CD4-positive, alpha-beta T cell (primary cell): ENCODE data around the gene GPC5. TPM values are rescaled to one million over a fixed set of nuclear protein-coding genes. Genes with fewer than 3 reads are reported as not detected.

Experiments used
- ATAC-seq: fragments of 200-7000 bp; cut with Tn5 transposase; one replicate; pipeline ENCODE4 v1.10.0; 2022; ENCODE audit warnings: mild to moderate bottlenecking; ENCODE audit not compliant: poor library complexity
- CTCF ChIA-PET: fragments of 350-600 bp; sonication (Branson Sonifier 250); formaldehyde crosslinking; loops from one replicate; lab custom pipeline; 2021; ENCODE audit warnings: antibody characterized with exemption, inconsistent platforms; lab: Charles Lee
- POLR2A ChIA-PET: fragments of 350-600 bp; sonication (Branson Sonifier 250); formaldehyde crosslinking; loops from one replicate; lab custom pipeline; 2021; ENCODE audit warnings: antibody characterized with exemption, inconsistent platforms; lab: Charles Lee
- DNase-seq, 14 experiments: peaks; one replicate each; pipeline ENCODE4 v3.0.0-alpha.2; 2013 to 2020; ENCODE audit warnings: mixed read lengths in 2 of 14
- H3K27ac ChIP-seq, 2 donors: one replicate each; pipeline versions ENCODE4 v1.5.1 to v1.7.0; 2013; ENCODE audit warnings: low read length in 2 of 2, low read depth in 1 of 2, mild to moderate bottlenecking in 1 of 2
- H3K27me3 ChIP-seq, 2 experiments: 1 replicate in 1 of 2; 2 replicates in 1 of 2; pipeline versions ENCODE4 v1.6.1 to v1.7.0; 2013; ENCODE audit warnings: low read length in 2 of 2, control low read depth in 1 of 2, mild to moderate bottlenecking in 1 of 2, moderate library complexity in 1 of 2; ENCODE audit not compliant: insufficient read depth in 2 of 2, control insufficient read depth in 1 of 2
- H3K36me3 ChIP-seq: one replicate; pipeline ENCODE4 v1.6.1; 2013; ENCODE audit warnings: low read length, control low read depth; ENCODE audit not compliant: insufficient read depth
- H3K4me1 ChIP-seq: one replicate; pipeline ENCODE4 v1.6.1; 2013; ENCODE audit warnings: low read length, control low read depth; ENCODE audit not compliant: insufficient read depth
- H3K4me3 ChIP-seq: one replicate; pipeline ENCODE4 v1.5.1; 2013; ENCODE audit warnings: mild to moderate bottlenecking, low read length, moderate library complexity
- H3K9me3 ChIP-seq, 2 experiments: 1 replicate in 1 of 2; 2 replicates in 1 of 2; pipeline versions ENCODE4 v1.6.1 to v1.7.0; 2013; ENCODE audit warnings: low read length in 2 of 2, mild to moderate bottlenecking in 2 of 2, control low read depth in 1 of 2, moderate library complexity in 1 of 2; ENCODE audit not compliant: control insufficient read depth in 1 of 2, insufficient read depth in 1 of 2
- H3K27ac Mint-ChIP-seq: one replicate; pipeline ENCODE4 v1.8.0; 2020; ENCODE audit warnings: mixed read lengths
- H3K27me3 Mint-ChIP-seq: one replicate; pipeline ENCODE4 v1.8.0; 2021; ENCODE audit warnings: mixed read lengths
- H3K36me3 Mint-ChIP-seq: one replicate; pipeline ENCODE4 v1.8.0; 2021; ENCODE audit warnings: low read depth, mixed read lengths
- H3K4me1 Mint-ChIP-seq: one replicate; pipeline ENCODE4 v1.8.0; 2021; ENCODE audit warnings: low read depth, mixed read lengths
- H3K4me3 Mint-ChIP-seq: one replicate; pipeline ENCODE4 v1.8.0; 2020; ENCODE audit warnings: mild to moderate bottlenecking, mixed read lengths
- H3K9me3 Mint-ChIP-seq: one replicate; pipeline ENCODE4 v1.8.0; 2020; ENCODE audit warnings: mixed read lengths
- intact Hi-C, 2 experiments: fragments of 100-400 bp; cut with DNase I in 1 of 2; cut with micrococcal nuclease in 1 of 2; formaldehyde crosslinking; loops; one replicate each; pipeline versions ENCODE4 v1.15.1 to v1.9.0; 2023 to 2025; cut with DNase I, micrococcal nuclease
- total RNA-seq, 174 experiments: library from RNA in 2 of 174; stranded (reverse) in 2 of 174; gene quantifications; one replicate each; pipeline ENCODE4 v1.2.3 and lab custom pipeline; 2021 to 2026
- TF ChIP-seq, protein P1 (sequence below): fragments of 200-600 bp; IDR thresholded peaks from one replicate; pipeline ENCODE4 v1.8.0; 2022; ENCODE audit warnings: antibody characterized with exemption, mild to moderate bottlenecking

Gene GPC5
- total RNA-seq, 2 experiments from 2014 or later, result not detected

DNA sequence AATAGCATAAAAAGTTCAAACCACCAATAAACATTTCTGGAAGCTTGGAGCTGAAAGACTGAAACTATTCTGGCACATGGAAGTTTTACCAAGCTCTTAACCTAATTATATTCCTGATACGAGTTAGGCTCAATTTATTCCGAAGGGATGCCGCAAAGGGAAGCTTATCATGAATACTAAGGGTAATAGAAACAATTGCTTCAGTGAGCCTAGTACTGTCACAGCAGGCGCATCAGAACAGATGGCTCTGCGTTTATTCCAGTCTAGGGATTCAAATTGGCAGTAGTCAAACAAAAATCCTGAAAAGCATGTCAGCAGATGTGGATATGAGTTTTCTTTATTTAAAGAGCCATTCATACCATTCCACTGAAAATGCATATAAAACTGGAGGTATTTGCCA is 779.5 kb downstream of the GPC5 start:
- ATAC-seq (no peak), DNase-seq (no peak)
- intact Hi-C loops, result no loop called here
- no peaks in the 10 kb centered on the region for H3K9me3 ChIP-seq
- H3K4me1 Mint-ChIP-seq, result no peaks in the 10 kb centered on the region
- no peak overlapping the region for H3K27ac ChIP-seq
- no peak overlapping the region for H3K4me3 Mint-ChIP-seq
- H3K27me3 ChIP-seq, result no peaks in the 10 kb centered on the region
- CTCF ChIA-PET, result no interaction called here
- H3K4me1 ChIP-seq, result no peaks in the 10 kb centered on the region
- no peaks in the 10 kb centered on the region for H3K27me3 Mint-ChIP-seq
- no peaks in the 10 kb centered on the region for H3K36me3 ChIP-seq
- H3K4me3 ChIP-seq, result no peak overlapping the region
- H3K27ac Mint-ChIP-seq, result no peak overlapping the region
- POLR2A ChIA-PET, result no interaction called here
- TF ChIP-seq, protein P1, sequence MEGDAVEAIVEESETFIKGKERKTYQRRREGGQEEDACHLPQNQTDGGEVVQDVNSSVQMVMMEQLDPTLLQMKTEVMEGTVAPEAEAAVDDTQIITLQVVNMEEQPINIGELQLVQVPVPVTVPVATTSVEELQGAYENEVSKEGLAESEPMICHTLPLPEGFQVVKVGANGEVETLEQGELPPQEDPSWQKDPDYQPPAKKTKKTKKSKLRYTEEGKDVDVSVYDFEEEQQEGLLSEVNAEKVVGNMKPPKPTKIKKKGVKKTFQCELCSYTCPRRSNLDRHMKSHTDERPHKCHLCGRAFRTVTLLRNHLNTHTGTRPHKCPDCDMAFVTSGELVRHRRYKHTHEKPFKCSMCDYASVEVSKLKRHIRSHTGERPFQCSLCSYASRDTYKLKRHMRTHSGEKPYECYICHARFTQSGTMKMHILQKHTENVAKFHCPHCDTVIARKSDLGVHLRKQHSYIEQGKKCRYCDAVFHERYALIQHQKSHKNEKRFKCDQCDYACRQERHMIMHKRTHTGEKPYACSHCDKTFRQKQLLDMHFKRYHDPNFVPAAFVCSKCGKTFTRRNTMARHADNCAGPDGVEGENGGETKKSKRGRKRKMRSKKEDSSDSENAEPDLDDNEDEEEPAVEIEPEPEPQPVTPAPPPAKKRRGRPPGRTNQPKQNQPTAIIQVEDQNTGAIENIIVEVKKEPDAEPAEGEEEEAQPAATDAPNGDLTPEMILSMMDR, result no peak
- H3K36me3 Mint-ChIP-seq, result no peaks in the 10 kb centered on the region
- H3K9me3 Mint-ChIP-seq, result no peaks in the 10 kb centered on the region

DNA sequence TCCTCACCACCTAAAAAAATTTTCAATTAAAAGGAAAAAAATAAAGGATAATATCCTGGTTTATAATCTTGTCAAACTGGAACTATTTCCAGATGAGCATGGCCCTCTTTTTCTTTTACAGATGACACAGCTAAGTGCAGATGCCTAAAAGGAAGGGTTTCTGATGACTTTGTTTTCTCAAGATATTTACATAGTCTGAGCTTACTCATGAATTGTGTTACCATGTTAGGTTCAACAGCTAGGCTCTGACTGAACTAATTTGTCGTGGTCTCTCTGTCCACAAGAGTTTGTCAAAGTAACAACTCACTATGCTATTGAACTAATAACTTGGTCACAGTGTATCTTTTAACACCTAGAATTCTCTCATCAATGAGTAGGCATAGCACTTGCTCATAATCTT is 780.8 kb downstream of the GPC5 start:
- no peak overlapping the region for H3K27ac ChIP-seq
- no peak for ATAC-seq
- no peak for DNase-seq
- TF ChIP-seq, protein P1, result no peak
- Mint-ChIP-seq H3K4me1 (no peaks in the 10 kb centered on the region), H3K27me3 (no peaks in the 10 kb centered on the region), H3K36me3 (no peaks in the 10 kb centered on the region), H3K27ac (no peak overlapping the region), H3K9me3 (no peaks in the 10 kb centered on the region), H3K4me3 (no peak overlapping the region)
- POLR2A ChIA-PET, result no interaction called here
- H3K4me3 ChIP-seq, result no peak overlapping the region
- H3K27me3 ChIP-seq, result no peaks in the 10 kb centered on the region
- no peaks in the 10 kb centered on the region for H3K9me3 ChIP-seq
- no peaks in the 10 kb centered on the region for H3K36me3 ChIP-seq
- intact Hi-C loops, result no loop called here
- CTCF ChIA-PET, result no interaction called here
- no peaks in the 10 kb centered on the region for H3K4me1 ChIP-seq

DNA sequence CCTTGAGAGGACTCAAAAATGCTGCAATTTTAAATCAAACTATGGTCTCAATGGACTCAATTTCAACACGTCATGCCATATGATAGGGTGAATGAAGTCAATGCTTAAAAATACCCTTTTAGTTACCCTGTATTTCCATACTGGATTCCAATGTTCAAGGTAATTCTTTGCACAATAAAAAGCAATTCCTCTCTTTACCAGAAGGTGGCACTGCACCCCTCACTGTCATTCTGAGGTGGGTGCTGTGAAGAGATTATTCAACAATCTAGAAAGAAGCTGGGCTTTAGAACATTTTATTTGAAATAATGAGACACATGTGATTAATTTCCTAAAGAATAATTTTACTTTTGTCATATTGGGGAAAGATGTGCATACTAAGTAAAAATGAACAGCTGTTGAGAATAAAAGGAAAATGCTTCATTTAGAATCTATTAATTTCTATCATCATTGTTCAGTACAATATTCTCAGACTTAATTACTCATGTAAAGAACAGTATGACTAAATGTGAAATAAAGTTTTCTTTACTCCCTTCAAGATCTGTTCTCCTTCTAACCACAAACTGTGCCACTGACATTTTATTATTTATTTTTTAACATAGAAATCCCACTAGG is 789.1 kb downstream of the GPC5 start:
- Histone ChIP-seq H3K4me1 (no peaks in the 10 kb centered on the region), H3K36me3 (no peaks in the 10 kb centered on the region), H3K27ac (no peak overlapping the region), H3K9me3 (no peaks in the 10 kb centered on the region), H3K4me3 (no peak overlapping the region), H3K27me3 (no peaks in the 10 kb centered on the region)
- no peak for ATAC-seq
- intact Hi-C loops, result no loop called here
- H3K4me3 Mint-ChIP-seq, result no peak overlapping the region
- ChIA-PET CTCF (interaction anchor here (0.9 kb wide), 1 partner anchor 25 kb away, joined by 3 read pairs; no protein-coding TSS in a partner anchor), POLR2A (no interaction called here)
- H3K4me1 Mint-ChIP-seq, result no peaks in the 10 kb centered on the region
- H3K27me3 Mint-ChIP-seq, result no peaks in the 10 kb centered on the region
- no peaks in the 10 kb centered on the region for H3K9me3 Mint-ChIP-seq
- H3K36me3 Mint-ChIP-seq, result no peaks in the 10 kb centered on the region
- TF ChIP-seq, protein P1, result peak; percentile 70
- DNase-seq, result peak in 4 of 14 experiments; percentile 5 to 41 (median 28)
- H3K27ac Mint-ChIP-seq, result no peak overlapping the region
